ENCODE data around the gene SMAD7. TPM values are rescaled to one million over a fixed set of nuclear protein-coding genes. Genes with fewer than 3 reads are reported as not detected.
A peak's percentile ranks its signal among the peaks of the same experiment; 100 is the strongest.

The SMAD7 gene
- total and polyA plus RNA-seq, 2 experiments from 2014 or later, result 11.8 to 29.8 TPM

DNA sequence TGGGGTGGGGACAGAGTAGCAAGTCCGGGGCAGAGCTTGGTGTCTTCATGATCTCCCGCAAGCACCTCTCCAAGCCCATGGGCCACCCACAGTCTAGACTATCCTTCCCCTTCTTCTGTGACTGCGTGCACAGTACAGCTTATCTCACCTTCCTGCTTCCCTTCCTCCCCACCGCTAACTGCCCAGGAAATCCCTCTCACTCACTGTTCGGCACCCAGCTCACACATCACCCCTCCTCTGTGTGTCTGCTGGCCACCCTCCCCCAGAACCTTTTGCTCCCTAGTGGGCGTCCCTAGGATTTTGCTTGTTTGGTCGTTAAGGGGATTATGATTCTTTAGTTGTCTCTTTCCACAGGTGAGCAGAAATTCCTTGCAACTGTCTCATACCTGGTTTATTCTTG, 31.5 kb upstream of the SMAD7 start (continued):
- TF ChIP-seq, protein P1, sequence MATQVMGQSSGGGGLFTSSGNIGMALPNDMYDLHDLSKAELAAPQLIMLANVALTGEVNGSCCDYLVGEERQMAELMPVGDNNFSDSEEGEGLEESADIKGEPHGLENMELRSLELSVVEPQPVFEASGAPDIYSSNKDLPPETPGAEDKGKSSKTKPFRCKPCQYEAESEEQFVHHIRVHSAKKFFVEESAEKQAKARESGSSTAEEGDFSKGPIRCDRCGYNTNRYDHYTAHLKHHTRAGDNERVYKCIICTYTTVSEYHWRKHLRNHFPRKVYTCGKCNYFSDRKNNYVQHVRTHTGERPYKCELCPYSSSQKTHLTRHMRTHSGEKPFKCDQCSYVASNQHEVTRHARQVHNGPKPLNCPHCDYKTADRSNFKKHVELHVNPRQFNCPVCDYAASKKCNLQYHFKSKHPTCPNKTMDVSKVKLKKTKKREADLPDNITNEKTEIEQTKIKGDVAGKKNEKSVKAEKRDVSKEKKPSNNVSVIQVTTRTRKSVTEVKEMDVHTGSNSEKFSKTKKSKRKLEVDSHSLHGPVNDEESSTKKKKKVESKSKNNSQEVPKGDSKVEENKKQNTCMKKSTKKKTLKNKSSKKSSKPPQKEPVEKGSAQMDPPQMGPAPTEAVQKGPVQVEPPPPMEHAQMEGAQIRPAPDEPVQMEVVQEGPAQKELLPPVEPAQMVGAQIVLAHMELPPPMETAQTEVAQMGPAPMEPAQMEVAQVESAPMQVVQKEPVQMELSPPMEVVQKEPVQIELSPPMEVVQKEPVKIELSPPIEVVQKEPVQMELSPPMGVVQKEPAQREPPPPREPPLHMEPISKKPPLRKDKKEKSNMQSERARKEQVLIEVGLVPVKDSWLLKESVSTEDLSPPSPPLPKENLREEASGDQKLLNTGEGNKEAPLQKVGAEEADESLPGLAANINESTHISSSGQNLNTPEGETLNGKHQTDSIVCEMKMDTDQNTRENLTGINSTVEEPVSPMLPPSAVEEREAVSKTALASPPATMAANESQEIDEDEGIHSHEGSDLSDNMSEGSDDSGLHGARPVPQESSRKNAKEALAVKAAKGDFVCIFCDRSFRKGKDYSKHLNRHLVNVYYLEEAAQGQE (IDR thresholded peaks at IDR 0.05; ENCODE audit: unreplicated experiment), result no peak

DNA sequence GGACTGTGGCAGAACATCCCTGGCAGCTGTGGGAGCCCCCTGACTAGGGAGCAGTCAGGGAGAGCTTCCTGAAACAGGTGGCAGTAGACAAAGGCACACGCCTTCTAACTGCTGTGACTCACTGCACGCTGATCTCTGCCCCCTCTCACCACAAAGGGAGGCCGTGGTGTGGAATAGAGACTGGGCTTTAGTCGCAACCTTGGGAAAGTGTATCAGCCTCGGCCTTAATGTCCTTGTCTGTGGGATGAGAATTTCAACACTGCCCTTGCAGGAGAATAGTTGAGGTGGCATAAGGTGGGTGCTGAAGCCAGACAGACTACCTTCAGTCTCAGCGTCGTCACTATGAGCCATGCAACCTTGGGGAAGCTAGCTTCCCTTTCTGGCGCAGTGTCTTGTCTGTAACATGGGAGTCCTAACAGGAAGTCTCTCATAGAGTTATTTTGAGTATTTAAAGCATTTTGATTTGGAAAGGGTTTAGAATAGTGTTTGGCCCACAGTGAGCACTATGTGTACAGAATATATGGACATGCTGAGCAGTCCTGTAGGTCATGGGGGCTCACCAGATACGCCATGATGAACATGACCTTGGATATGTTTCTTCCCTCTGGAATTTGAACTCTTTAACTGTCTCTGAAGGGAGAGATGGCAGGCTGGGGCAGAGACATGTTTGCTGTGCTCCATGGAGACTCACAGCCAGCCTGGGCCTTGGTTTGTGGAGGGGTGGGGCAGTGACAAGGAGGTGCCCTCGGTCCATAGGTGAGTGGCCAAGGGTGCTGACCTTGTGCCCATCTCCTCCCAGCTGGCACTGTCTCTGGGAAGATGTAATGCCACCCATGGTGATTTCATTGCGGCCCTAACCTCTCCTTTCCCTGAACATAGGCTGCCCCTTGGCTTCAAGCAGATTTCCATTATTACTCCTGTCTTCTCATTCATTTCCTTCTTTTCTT, 29.5 kb upstream of the SMAD7 start:
- peaks cover 15% of the 10 kb centered on the region for H3K27me3 ChIP-seq (ENCODE audit: insufficient read depth)
- H3K9me2 ChIP-seq (ENCODE audit: insufficient read depth), result no peaks in the 10 kb centered on the region; the same call in 1 of the 2 replicates
- H3K36me3 ChIP-seq (ENCODE audit: insufficient read depth), result no peaks in the 10 kb centered on the region
- ATAC-seq (no peak), DNase-seq (ENCODE audit: low spot score) (no peak)
- H3K36me3 Mint-ChIP-seq (ENCODE audit: low read depth), result no peaks in the 10 kb centered on the region
- 0 out of 2 replicates have a peak, but pooled peaks cover 6% of the 10 kb centered on the region for H3F3A ChIP-seq (replicated peaks; ENCODE audit: low read depth)
- TF ChIP-seq ZNF331 (CRISPR knock-in tag; IDR thresholded peaks at IDR 0.05; ENCODE audit: low read depth), result no peak
- TF ChIP-seq, protein P2, sequence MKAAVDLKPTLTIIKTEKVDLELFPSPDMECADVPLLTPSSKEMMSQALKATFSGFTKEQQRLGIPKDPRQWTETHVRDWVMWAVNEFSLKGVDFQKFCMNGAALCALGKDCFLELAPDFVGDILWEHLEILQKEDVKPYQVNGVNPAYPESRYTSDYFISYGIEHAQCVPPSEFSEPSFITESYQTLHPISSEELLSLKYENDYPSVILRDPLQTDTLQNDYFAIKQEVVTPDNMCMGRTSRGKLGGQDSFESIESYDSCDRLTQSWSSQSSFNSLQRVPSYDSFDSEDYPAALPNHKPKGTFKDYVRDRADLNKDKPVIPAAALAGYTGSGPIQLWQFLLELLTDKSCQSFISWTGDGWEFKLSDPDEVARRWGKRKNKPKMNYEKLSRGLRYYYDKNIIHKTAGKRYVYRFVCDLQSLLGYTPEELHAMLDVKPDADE (IDR thresholded peaks at IDR 0.05), result no peak
- TF ChIP-seq, protein P1 (IDR thresholded peaks at IDR 0.05; ENCODE audit: unreplicated experiment), result no peak
- TF ChIP-seq, protein P3, sequence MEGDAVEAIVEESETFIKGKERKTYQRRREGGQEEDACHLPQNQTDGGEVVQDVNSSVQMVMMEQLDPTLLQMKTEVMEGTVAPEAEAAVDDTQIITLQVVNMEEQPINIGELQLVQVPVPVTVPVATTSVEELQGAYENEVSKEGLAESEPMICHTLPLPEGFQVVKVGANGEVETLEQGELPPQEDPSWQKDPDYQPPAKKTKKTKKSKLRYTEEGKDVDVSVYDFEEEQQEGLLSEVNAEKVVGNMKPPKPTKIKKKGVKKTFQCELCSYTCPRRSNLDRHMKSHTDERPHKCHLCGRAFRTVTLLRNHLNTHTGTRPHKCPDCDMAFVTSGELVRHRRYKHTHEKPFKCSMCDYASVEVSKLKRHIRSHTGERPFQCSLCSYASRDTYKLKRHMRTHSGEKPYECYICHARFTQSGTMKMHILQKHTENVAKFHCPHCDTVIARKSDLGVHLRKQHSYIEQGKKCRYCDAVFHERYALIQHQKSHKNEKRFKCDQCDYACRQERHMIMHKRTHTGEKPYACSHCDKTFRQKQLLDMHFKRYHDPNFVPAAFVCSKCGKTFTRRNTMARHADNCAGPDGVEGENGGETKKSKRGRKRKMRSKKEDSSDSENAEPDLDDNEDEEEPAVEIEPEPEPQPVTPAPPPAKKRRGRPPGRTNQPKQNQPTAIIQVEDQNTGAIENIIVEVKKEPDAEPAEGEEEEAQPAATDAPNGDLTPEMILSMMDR (conservative IDR thresholded peaks at IDR 0.05; ENCODE audit: low read depth in 2 of 2), result no peak
- no peak for TF ChIP-seq ZNF114 (CRISPR knock-in tag; IDR thresholded peaks at IDR 0.05)
- H3K27ac ChIP-seq (ENCODE audit: low read depth), result no peak overlapping the region
- peak overlapping the region; percentile 23; the same call in 1 of the 2 replicates for H2AFZ ChIP-seq
- H3K4me2 ChIP-seq, result no peak overlapping the region
- H3K4me3 ChIP-seq, result no peak overlapping the region
- no peaks in the 10 kb centered on the region for H3K79me2 ChIP-seq (replicated peaks; ENCODE audit: insufficient read depth)
- H3K4me1 Mint-ChIP-seq, result peaks cover 29% of the 10 kb centered on the region
- no peak overlapping the region for H3K27ac Mint-ChIP-seq
- peaks cover 21% of the 10 kb centered on the region; the same call in 1 of the 2 replicates for H3K4me1 ChIP-seq (ENCODE audit: insufficient read depth)
- H3K9me3 Mint-ChIP-seq, result no peaks in the 10 kb centered on the region; the same call in 1 of the 3 replicates
- no peak overlapping the region for H3K4me3 Mint-ChIP-seq
- peaks cover 27% of the 10 kb centered on the region for H3K27me3 Mint-ChIP-seq (ENCODE audit: insufficient read depth, low read depth, poor library complexity)
- no peaks in the 10 kb centered on the region for H4K20me1 ChIP-seq (replicated peaks; ENCODE audit: insufficient read depth)
